ENCODE data around the gene PPT2.
"Not testable (repeated sequence)": the region's sequence is repeated elsewhere in the genome, so short reads cannot be mapped to it uniquely, and the experiment has no call there.

PPT2 gene

DNA sequence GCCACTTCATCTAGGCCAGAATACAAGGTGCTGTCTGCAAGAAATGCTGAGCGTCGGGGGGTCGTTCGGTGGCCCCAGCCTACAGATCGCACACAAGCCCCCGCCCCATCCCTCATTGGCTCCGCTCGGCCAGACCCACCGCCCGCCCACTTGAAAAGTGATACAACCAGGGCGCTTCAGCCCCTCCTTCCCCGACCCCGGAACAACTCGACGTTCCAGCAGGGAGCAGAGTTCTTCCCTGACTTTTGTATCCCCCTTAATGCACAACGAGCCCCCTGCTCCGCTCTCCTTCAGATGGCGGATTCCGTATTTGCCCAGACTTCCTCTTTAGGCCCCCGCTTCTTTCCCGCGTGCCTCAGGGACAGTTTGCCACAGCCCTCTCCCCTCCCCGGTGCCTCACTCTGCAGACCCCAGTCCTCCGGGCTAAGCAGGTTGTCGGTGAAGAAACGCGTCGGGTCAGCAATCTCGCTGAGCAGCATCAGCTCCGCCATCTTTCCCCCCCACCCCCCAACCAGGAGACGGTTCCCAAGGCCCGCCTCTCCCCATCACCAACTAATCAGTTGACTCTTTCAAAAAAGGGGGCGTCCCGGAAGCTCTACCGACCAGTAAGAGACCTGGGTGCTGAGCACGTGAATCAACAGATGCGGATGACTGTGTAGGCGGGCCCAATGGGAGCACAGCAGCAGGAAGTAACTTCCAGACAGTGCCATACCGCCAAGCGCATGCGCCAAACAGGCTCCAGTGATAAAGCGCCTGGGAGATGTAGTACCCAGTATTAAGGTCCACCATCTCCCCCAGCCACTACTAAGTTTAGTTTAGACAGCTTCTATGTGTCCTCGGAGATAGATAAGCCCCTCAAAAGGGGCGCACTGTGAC is 26.0 kb upstream of the PPT2 start, which contains the start of gene ATF6B:
Gene ATF6B, minus strand, starts transcription at position 530 of the 876 bp plus-strand sequence. Its CDS starts 39 bp downstream, at position 491.
- DNase-seq: peak; percentile 100

DNA sequence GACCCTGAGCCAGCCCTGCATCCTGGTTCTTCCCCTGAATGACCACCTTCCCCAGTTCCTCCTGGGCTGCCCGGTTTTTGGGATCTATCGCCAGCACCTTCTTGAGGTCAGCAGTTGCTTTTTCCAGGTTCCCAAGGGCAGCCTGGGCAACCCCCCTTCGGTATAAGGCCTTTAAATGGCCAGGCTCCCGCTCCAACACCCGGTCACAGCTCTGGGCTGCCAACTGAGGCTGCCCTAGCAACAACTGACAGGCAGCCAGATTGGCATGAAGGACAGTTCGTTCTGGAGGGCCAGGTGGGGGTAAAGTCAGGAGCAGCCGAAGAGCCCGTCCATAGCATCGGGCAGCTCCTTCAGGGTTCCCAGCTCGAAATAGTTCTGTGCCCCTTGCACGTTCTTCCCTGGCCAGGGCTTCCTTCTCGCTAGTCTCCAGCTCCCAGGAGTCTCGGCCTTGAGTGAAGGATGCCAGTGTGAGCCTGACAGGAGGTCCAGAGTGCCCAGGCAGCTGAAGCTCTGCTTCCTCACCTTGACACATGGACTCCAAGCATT is 25.1 kb upstream of the PPT2 start:
- DNase-seq: no peak

DNA sequence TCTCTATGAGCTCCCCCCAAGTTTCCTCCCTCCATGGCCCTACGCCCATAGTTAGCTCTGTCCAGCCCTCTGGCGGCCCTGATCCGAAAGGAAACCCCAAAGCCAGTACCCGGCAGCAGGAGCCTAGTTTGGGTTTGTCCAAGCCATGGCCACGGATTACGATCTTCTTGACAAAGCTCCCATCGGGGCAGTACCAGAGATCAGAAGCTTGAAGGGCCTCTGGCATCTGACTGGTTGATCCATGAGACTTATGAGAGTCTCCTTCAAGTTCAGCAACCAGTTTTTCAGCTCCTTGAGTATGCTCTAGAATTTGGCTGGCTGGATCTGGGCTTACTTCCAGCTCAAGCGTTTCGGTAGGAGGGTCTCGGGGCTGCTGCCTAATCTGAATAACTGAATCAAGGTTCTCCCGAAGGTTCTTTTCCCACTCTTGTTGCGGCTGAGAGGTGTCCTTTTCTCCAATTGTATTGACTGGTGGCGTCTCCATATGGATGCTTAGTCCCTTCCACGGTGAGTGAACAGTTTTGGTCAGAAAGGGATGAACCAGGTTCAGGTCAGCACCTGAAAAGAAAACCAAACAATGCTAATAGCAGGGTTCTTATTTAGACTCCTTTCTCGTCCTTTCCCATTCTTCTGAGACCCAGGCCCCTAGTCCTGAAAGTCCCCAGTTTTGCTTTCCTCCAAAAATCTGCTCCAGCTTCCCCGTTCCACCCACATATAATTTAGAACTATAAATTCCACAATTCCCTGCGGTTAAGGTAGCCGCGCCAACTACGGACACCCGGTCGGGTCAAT is 24.4 kb upstream of the PPT2 start:
- no peak for DNase-seq

DNA sequence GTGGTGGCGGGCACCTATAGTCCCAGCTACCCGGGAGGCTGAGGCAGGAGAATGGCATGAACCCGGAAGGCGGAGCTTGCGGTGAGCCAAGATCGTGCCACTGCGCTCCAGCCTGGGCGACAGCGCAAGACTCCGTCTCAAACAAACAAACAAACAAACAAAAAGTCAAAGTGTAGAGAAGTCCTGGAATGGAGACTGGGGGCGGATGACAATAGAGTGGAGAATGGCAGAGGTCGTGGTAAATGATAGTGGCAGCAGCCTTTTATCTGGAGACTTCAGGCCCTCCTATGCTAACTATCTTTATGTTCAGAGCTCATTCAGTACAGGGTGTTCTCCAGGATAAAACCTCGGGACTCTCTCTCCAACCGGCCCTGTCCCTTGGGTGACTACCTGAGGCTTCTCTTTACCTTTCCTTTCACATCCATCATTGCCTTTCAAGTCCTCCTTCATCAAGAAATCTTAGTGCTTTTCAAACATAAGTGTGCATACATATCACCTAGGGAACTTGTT is 22.4 kb upstream of the PPT2 start:
- no peak for DNase-seq

DNA sequence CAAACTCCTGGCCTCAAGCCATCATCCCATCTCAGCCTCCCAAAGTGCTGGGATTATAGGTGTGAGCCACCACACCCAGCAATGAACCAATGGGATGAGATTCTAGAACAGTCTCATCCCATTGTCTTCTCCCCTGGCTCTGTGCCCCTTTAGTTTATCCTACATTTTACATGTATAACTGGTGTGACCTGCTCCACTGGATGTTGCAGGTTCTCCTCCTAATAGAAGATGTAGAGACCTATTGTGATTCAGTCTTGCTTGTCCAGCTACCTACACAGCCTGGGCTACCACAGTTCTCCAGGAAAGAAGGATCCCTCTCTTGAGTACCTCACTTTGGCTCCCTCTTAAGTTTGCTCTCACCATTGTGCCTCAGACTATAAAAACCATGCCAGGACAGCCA is 21.8 kb upstream of the PPT2 start:
- DNase-seq: no peak

DNA sequence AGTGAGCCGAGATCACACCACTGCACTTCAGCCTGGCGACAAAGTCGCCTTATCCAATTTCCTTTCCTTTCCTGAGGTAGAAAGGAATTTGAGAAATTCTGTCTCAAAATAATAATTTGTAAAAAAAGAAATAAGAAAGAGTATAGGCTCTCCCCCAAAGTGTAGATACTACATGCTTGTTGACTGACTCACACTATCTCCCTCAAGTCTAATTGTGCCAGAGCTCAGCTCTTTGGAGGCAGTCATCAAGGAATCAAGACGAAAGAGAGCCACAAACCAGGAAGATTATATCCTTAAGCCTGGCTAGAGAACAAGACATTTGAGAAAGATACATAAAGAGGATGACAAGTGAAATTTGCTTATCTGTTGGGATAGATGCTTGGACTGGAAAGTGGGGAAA is 20.2 kb upstream of the PPT2 start:
- peak; percentile 77 for DNase-seq

DNA sequence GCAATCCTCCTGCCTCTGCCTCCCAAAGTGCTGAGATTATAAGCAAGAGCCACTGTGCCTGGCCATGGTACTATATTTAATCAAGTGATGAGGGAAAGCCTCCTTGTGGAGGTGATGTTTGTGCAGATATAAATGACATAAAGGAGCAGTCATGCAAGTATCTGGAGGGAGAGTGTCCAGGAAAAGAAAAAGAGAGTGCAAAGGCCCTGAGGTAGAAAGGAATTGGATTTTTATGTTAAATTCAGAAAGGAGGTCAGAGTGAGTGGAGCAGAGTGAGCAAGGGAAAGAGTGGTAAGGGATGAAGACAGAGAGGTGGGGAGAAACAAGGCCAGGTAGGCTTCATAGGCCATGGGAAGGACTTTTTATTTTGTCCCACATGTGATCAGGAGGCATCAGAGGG is 16.5 kb upstream of the PPT2 start:
- no peak for DNase-seq

DNA sequence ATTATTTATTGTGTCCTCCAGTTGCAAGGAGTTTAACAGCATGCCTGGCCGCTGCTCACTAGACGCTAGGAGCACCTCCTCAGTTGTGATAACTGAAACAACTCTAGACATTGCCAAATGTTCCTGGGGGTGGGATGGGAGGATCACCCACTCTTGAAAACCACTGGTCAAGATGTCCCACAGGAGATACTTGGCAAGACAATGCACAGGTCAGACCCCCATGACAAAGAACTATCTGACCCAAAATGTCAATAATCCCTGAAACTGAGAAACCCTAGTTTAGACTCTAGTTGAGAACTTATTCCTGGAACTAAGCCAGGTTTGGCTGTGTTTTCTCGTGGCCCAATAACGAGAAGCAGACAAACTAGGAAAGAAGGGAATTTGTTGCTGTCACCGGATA is 14.4 kb upstream of the PPT2 start:
- DNase-seq: no peak

DNA sequence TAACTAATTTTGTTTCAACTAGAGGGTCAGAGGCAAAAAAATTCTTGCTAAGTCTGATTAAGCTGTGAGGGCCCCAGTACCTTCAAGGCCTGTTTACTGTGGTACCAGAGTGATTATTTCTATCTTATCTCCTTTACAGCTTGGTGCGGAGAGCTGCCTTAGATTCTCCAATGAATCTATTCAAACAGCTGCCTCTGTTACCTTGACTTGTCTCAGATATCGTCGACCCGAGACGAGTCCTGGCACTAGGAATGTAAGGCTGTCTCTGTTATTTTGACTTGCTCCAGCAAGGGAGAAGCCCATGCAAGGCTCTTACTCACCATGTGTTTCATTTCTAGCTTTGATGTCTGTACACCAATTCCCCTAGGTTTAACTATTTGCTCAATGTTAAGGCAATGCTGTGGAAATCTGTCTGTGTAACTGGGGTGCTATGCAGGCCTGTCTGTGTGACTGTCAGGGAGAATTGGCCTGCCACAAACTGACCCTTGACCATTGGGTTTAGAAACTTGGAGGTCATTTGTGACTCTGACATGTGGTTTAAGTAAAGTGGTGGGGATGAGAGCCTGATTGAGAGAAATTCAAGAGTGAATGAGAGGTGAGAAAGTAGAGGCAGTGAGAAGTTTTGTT is 13.4 kb upstream of the PPT2 start:
- no peak for DNase-seq

DNA sequence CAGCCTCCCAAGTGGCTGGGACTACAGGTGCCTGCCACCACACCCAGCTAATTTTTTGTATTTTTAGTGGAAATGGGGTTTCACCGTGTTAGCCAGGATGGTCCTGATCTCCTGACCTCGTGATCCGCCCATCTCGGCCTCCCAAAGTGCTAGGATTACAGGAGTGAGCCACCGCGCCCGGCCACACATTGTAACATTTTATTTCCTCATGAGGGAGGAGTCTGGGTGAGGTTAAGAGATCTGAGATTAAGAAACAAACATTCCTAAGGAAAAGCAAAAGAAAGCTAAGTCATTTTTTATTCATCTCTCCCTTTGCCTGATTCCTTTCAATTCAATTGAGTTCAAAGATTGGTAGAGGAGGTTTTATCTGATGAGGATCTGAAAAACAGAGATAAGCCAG is 9.7 kb upstream of the PPT2 start:
- not testable (repeated sequence) for DNase-seq

DNA sequence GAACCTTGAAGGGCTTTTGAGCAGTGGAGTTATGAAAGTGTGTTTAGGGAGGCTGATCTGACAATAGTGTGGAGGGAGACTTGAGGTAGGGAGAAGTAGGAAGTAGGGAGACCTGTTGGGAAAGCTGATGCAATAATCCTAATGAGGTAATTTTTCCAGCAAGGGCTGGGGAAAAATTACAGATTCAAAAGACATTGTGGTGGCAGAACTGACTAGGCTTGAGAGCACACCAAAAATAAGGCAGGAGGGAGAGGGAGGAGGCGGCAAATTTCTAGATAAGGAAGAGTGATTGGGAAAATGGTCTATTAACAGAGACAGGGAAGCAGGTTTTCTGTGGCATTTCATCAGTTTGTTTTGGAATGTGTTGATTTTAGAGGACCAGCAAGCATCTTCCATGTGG is 7.7 kb upstream of the PPT2 start:
- DNase-seq: no peak

DNA sequence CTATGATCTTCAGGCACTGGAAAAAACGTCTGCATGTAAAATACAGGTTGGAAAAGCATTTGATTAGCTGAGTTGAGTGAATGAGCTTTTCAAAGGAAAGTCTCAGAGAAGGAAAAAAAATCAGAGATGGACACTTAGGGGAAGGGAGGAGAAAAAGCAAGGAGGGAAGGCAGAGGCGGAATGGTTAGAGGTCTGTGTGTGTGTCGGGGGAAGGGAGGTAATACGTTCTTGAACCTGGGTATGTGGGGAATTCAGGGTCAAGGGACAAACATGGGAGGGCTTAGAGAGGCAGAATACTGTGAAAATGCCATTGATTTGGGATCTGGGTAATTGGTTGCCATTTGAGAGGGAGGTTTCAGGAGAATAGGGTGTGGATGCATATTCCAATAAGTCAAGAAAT is 7.3 kb upstream of the PPT2 start:
- no peak for DNase-seq

DNA sequence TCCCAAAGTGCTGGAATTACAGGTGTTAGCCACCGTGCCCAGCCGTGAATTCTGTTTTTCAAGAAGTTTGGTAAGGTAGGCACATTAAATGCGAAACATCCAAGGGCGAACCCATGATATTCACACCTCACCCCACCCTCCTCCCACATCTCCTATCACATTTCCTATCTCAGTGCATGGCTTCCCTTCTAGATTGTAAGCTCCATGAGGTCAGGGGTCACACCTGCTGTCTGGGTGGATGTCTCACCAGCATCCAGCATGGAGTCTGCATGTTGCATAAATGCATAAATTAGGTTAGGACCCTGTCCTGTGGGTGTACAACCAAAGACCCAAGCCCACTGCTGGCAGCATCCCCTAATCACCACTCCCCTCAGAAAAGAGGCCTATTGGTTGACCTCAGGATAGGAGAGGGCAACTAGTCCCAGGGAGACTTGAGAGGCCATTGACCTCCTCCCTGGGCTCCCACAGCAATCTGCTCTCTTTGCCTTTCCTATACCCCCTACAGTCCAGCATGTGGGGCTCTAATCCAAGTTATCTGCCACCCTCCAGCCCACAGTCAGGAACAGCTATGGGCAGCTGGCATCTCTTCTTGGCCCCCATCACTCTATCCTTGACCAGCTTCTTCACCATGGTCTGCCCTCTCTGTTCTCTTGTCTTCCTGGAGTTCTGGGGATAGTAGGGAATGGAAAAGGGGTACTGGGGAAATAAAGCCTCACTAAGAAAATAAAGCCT is 6.4 kb upstream of the PPT2 start:
- no peak for DNase-seq

DNA sequence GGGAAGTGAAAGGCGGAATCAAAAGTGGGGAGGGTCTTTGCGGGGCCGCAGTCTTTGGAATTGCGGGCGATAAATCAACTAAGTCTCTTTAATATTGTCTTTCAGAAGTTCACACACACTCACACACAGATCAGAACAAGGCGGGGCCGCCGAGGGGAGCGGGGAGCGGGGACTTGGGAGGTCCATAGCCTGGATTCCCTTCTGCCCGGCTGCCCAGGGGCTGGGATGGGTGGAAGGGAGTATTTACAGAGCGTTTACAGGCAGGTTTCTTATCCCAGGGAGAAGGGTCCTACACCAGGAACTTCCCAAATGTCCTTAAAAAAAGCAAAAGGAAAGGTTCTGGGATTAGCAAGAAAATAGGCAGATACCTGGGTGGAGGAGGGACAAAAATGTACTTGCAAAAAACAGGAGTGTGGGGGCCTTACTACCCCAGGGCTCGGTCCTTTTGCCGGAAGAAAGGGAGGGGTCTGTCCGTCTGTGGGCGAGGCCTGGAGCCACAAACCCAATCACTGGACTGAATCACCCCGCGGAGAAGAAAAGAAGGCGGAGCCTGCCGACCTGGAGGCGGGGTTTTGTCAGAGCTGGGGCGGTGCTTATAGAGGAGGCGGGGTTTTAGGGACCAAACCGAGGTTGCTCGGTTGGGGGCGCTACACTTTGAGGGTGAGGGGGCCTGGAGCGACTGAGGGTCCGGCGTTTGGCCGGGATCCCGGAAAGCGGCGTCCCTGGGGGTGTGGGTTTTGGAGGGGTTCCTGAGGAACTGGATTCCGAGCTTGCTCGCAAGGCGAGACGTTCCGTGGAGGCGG is 5.5 kb upstream of the PPT2 start:
- peak; percentile 11 for DNase-seq

DNA sequence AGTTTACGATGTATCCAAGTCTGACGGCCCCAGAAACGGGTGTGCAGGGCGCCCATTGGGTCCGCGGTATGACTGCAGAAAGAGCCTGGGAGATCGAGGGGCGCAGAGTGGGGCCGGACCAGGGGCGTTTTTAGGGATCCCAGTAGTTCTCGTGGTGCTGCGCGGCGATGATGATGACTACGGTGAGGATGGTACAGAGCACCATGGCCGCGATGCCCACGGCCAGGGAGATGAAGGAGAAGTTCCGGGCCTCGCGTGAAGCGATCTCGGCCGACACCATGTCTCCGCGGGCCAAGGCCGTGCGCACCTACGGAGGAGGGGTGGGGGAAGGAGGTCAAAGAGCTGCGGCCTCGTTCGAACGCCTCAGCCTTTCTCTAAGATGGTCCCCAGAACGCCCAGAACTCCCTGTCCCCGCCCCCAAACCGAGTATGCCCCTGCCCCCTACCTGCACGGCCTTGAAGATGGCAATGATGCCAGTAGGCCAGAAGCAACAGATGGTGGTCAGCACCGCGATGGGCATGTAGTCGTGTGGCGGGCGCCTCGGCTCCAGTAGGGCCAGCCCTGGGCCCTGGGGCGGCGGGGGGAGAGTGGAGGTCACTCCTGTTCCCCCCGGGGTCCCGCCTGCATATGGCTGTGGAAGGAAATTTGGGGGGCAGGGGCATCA is 4.7 kb upstream of the PPT2 start:
- no peak for DNase-seq

DNA sequence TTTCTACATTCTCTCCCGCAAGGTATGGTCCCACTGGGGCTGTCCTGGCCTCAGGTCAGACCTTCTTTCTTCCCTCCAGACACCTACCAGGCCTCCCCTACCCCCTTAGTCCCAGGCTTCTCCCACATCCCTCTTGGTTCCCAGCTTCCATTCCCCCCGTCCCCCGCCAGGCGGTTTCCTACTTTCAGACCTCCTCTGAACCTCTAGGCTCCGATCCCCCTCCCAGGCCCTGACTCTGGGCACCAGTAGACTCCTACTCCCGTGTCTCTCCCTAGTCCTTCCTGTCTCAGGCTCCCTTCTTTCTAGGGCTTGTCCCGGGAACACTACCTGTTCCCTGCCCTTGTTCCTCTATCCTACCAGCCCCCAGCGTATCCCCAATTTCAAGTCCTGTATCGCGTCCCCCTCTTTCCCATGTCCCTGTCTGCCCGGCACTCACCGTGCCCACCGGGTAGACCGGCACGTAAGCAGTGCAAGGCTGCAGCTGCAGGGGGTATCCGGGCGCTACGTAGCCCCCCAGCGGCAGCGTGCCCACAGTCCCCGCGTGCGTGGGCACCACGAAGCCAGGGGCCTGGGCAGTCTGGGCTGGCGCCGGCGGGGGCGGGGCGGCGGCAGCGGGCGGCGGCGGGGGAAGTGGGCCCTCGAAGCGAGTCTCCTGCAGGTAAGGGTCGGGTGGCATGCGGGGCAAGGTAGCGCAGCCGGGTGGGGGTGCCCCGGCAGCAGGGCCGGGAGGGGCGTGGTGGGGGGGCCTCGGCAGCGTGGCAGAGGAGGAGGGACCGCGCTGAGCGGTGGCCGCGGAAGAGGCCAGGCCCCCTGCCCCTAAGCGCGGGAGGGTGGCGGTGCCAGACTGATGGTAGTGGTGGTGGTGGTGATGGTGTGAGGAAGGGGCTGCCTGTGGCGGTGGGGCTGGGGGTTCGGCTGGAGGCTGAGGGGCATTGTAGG is 3.7 kb upstream of the PPT2 start:
- DNase-seq: no peak

DNA sequence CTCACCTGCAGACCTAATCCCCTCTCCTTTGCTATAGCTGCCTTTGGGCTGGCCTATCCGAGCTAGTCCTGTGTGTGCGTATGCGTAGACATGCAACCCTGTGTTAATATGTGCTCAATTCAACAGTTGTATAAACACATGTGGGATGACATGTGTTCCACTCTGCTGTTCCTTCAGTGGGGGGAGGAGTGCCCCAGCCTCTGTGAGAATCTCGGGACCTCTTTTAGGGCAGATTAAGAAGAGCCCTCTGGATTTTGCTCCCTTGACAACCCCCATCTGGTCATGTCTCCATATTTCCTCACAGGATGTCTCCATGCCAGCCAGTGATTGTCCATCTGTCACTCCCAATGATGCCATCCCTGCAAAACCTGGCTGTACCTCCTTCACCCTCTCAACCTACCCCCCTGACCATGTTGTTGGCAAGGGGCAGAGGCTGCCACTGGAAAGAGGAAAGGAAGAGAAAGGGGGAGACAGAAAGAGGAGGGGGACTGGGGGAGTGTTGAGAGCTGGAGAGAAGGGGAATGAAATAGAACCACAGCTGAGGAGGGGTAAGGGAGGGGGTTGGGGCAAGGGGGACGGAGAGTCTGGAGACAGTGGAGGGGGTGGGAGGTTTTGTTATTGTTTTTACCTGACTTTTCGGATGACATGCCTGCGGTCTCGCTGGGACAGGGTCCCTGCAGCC is 2.6 kb upstream of the PPT2 start:
- no peak for DNase-seq

DNA sequence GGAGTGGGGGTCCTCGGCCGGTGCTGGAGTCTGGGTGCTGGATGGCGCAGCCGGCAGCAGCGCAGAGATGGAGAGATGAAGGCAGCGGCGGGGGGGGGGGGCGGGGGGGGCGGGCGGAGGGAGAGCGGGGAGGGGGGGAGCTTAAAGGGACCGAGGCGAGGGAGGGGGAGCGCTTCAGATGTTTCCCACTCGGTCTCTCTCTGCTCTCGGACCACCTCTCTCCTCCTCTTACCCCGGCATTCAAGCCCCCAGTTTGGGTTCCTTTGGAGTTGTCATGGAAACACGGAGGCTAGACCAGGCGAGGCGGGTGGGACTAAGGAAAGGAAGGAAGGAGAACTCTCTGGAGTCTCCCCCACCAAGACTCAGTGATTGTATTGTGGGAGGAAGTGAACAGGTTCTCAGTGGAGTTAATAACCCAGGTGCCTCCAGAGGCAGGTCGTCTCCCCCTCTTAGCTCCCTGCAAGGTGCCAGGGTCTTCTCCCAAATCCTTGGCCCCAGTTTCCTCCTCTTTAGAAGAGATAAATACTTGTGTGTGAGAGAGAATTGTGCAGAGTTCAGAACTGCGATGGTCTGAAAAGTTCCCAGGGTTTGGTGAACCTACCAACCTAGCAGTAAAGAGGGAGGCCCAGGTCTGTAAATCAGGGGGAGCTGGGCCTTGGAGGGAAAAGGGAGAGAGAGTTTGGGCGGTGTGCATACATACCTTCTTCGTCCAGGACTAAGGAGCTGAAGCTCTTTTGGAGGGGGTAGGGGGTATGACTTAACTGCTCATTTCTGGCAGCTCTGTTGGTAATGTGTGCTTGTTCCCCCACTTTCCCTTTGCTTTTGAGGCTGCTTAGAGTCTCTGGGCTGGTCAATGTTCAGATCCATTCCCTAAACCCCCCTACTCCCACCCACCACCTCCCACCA is 1.8 kb upstream of the PPT2 start, which contains the start of gene PRRT1:
Gene PRRT1, minus strand, starts transcription at position 77 of the 906 bp plus-strand sequence. CDS start 112 bp downstream, outside the sequence.
- DNase-seq: peak; percentile 18

All from fibroblast of skin of scalp (primary cell).